Type B pancreatic cell (in vitro differentiated cells): ENCODE data around the gene SLC8B1. TPM values are rescaled to one million over a fixed set of nuclear protein-coding genes. Genes with fewer than 3 reads are reported as not detected.

Experiments
- DNase-seq: peaks from one replicate; pipeline ENCODE4 v3.0.0; 2021; ENCODE audit warnings: mixed read lengths; ENCODE audit not compliant: unreplicated experiment; ENCODE audit errors: extremely low spot score
- H3K27ac Mint-ChIP-seq: 2 replicates; pipeline ENCODE4 v1.8.0; 2021; ENCODE audit warnings: mild to moderate bottlenecking, mixed read lengths
- H3K27me3 Mint-ChIP-seq: 2 replicates; pipeline ENCODE4 v1.8.0; 2021; ENCODE audit warnings: mixed read lengths
- H3K36me3 Mint-ChIP-seq: 2 replicates; pipeline ENCODE4 v1.8.0; 2021; ENCODE audit warnings: mixed read lengths
- H3K4me1 Mint-ChIP-seq: one replicate; pipeline ENCODE4 v1.8.0; 2021; ENCODE audit warnings: mixed read lengths; ENCODE audit not compliant: unreplicated experiment
- H3K4me3 Mint-ChIP-seq: 2 replicates; pipeline ENCODE4 v1.8.0; 2021; ENCODE audit warnings: mild to moderate bottlenecking, mixed read lengths
- H3K9me3 Mint-ChIP-seq: 2 replicates; pipeline ENCODE4 v1.8.0; 2021; ENCODE audit warnings: mixed read lengths
- total RNA-seq: library from RNA; stranded (reverse); gene quantifications from 2 replicates; pipeline ENCODE4 v1.2.1, GENCODE V29; 2021; ENCODE audit warnings: low replicate concordance
- TF ChIP-seq, protein P1 (sequence below): fragments of 200-600 bp; sonication (generic); conservative IDR thresholded peaks from 2 replicates; pipeline ENCODE4 v1.5.0; 2021; ENCODE audit warnings: antibody characterized with exemption, mild to moderate bottlenecking

Gene SLC8B1
- total RNA-seq, 1 donor from 2014 or later, result 29.6 TPM

DNA sequence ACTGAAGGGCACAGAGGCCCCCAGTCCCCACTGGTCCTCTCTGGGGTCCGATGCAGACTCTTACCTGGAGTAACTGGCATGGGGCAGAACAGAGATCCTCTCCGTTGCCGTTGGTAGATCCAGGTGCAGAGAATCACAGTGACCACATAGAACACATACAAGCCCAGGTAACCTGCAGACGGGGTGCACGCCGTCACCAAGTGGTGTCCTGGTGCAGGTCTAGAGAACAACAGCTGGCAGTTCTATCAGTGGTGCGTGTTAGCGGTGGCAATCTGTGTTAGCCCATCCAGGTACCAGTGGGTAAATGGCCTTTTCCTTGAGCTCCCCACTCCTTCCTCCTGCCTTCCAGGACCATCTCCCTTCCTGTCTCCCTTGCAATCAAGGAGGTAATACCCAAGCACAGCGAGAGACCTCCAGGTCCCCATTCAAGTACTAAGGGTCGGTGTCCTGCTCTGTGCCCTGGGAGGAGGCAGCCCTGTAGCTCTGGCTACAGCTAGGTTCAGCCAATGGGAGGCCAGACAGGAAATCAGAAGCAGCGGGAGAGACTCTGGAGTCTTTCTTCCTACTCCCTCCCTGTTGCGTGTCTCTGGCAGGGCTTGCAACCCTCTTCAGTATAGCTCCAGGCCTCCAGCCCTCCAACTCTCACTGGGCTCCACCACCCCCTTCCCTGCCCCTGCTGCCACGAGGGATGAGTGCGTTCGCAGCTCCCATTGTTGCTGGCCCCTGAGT lies 15.8 kb downstream of the SLC8B1 start:
- TF ChIP-seq, protein P1, sequence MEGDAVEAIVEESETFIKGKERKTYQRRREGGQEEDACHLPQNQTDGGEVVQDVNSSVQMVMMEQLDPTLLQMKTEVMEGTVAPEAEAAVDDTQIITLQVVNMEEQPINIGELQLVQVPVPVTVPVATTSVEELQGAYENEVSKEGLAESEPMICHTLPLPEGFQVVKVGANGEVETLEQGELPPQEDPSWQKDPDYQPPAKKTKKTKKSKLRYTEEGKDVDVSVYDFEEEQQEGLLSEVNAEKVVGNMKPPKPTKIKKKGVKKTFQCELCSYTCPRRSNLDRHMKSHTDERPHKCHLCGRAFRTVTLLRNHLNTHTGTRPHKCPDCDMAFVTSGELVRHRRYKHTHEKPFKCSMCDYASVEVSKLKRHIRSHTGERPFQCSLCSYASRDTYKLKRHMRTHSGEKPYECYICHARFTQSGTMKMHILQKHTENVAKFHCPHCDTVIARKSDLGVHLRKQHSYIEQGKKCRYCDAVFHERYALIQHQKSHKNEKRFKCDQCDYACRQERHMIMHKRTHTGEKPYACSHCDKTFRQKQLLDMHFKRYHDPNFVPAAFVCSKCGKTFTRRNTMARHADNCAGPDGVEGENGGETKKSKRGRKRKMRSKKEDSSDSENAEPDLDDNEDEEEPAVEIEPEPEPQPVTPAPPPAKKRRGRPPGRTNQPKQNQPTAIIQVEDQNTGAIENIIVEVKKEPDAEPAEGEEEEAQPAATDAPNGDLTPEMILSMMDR, result no peak
- no peak for DNase-seq
- Mint-ChIP-seq H3K4me1 (peaks cover 3% of the 10 kb centered on the region), H3K27ac (no peak overlapping the region), H3K9me3 (no peaks in the 10 kb centered on the region), H3K36me3 (peaks cover 20% of the 10 kb centered on the region), H3K27me3 (no peaks in the 10 kb centered on the region), H3K4me3 (no peak overlapping the region)

DNA sequence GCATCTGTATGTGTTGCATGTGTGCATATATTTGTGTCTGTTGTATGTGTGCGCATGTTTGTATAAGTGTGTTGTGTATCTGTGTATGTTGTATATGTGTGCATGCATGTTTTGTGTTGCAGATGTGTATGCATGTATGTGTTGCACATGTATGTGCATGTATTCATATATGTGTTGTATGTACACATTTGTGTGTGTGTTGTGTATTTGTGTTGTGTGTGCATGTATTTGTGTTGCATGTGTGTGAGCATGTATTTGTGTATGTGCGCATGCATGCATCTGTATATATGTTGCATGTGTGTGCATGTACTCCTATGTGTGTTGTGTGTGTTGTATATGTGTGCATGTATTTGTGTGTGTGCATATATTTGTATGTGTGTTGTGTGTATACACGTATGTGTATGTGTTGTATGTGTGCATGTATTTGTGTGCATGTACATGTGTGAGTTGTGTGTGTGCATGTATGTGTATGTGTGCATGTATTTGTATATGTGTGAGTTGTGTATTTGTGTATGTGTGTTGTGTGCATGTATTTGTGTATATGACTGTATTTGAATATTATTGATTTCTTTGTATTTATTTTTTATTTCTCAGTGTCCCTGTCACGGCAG lies 16.8 kb downstream of the SLC8B1 start:
- H3K9me3 Mint-ChIP-seq, result no peaks in the 10 kb centered on the region
- peaks cover 3% of the 10 kb centered on the region for H3K4me1 Mint-ChIP-seq
- peaks cover 20% of the 10 kb centered on the region for H3K36me3 Mint-ChIP-seq
- no peak overlapping the region for H3K27ac Mint-ChIP-seq
- TF ChIP-seq, protein P1, result no peak
- no peak for DNase-seq
- H3K27me3 Mint-ChIP-seq, result no peaks in the 10 kb centered on the region
- H3K4me3 Mint-ChIP-seq, result no peak overlapping the region

DNA sequence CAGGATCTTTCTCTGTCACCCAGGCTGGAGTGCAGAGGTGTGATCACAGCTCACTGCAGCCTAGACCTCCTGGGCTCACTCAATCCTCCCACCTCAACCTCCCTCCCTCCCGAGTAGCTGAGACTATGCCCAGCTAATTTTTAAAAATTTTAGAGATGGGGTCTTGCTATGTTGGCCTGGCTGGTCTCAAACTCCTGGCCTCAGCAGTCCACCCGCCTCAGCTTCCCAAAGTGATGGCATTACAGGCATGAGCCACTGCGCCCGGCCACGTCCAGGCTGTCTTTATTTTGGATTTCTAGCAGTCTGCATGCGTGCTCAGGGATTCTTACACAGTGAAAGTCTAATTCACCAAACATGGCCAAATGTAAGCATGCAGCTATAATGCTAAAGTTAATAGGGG lies 17.8 kb downstream of the SLC8B1 start:
- no peak overlapping the region for H3K27ac Mint-ChIP-seq
- peaks cover 15% of the 10 kb centered on the region for H3K36me3 Mint-ChIP-seq
- TF ChIP-seq, protein P1, result no peak
- no peaks in the 10 kb centered on the region for H3K27me3 Mint-ChIP-seq
- no peak for DNase-seq
- no peaks in the 10 kb centered on the region for H3K9me3 Mint-ChIP-seq
- H3K4me1 Mint-ChIP-seq, result peaks cover 3% of the 10 kb centered on the region
- no peak overlapping the region for H3K4me3 Mint-ChIP-seq

DNA sequence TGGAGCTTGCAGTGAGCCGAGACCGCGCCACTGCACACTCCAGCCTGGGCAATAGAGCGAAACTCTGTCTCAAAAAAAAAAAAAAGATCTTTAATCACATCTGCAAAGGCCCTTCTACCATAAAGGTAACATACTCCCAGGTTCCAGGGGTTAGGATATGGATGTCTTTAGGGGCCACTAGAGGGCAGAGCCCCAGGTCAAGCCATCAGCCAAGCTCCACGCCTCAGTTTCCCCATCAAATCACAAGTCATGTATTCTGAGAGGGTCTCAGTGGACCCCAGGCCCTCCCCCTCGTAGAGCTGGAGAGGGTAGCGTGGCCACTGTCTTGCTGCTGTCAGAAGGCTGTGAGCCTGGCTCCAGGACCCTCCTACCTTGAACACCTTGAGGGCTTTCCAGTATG lies 18.8 kb downstream of the SLC8B1 start:
- DNase-seq, result no peak
- Mint-ChIP-seq H3K27me3 (no peaks in the 10 kb centered on the region), H3K27ac (no peak overlapping the region), H3K9me3 (no peaks in the 10 kb centered on the region), H3K4me1 (peaks cover 3% of the 10 kb centered on the region), H3K4me3 (no peak overlapping the region), H3K36me3 (peaks cover 14% of the 10 kb centered on the region)
- TF ChIP-seq, protein P1, result no peak

DNA sequence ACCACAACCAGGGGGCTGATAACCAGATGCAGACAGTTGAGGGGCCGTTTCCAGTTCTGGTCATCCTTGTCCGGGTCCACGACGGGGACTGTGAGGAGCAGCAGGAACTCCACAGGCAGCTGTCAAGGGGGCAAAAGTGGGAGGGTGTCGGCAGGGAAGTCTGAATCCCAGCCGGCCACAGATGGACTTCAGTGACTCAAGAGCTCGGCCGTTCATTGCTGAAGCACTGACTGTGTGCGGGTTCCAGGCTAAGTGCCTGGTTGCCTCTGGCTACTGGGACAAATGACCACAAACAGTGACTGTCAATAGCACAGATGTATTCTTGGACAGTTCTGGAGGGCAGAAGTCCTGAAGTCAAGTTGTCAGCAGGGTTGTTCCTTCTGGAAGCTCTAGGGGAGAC lies 19.6 kb downstream of the SLC8B1 start:
- no peak overlapping the region for H3K27ac Mint-ChIP-seq
- DNase-seq, result no peak
- peaks cover 3% of the 10 kb centered on the region for H3K4me1 Mint-ChIP-seq
- H3K27me3 Mint-ChIP-seq, result no peaks in the 10 kb centered on the region
- TF ChIP-seq, protein P1, result no peak
- H3K4me3 Mint-ChIP-seq, result no peak overlapping the region
- no peaks in the 10 kb centered on the region for H3K9me3 Mint-ChIP-seq
- peaks cover 19% of the 10 kb centered on the region for H3K36me3 Mint-ChIP-seq
